ENCODE measurements around the gene SLC2A5. TPM values are rescaled to one million over a fixed set of nuclear protein-coding genes. Genes with fewer than 3 reads are reported as not detected.
"Not testable (repeated sequence)": the region's sequence is repeated elsewhere in the genome, so short reads cannot be mapped to it uniquely, and the experiment has no call there.

SLC2A5 gene
- total RNA-seq, 1 donor from 2014 or later, result 0.79 TPM

DNA sequence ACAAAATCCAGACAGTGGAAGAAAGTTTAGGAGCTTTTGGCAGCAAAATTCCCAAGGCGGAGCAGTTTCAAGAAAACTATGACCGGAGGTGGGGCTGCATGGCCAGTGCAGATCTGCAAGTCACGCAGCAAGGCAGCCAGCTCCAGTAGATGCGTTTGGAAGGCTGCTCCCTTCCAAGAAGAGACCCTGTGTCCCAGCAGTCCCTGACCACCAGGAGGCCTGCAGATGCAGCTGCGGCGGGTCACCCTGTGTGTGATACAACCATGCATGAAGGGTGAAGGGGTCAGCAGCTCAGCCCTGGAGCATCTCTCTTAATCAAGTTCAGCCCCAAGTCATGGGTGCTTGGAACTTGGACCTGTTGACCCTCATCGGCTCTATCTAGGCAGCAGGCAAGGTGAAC, 30.1 kb upstream of the SLC2A5 start:
- Mint-ChIP-seq H3K4me1 (ENCODE audit: low read depth, unreplicated experiment) (peaks cover 2% of the 10 kb centered on the region), H3K27me3 (ENCODE audit: low read depth, unreplicated experiment) (no peaks in the 10 kb centered on the region), H3K36me3 (ENCODE audit: low read depth, unreplicated experiment) (peaks cover 16% of the 10 kb centered on the region), H3K9me3 (ENCODE audit: unreplicated experiment) (peaks cover 10% of the 10 kb centered on the region), H3K4me3 (ENCODE audit: unreplicated experiment) (no peak overlapping the region), H3K27ac (ENCODE audit: unreplicated experiment) (no peak overlapping the region)
- FAIRE-seq (no peak), DNase-seq (ENCODE audit: low read depth) (no peak)
- Histone ChIP-seq H3K36me3 (ENCODE audit: insufficient read depth, low read length) (peaks cover 4% of the 10 kb centered on the region), H3K27ac (ENCODE audit: low read depth, low read length) (no peak overlapping the region), H3K79me2 (ENCODE audit: insufficient read depth, low read length) (no peaks in the 10 kb centered on the region), H3K27me3 (ENCODE audit: insufficient read depth, low read length) (no peaks in the 10 kb centered on the region), H3K9me3 (ENCODE audit: insufficient read depth, low read depth, low read length) (no peaks in the 10 kb centered on the region), H3K4me3 (ENCODE audit: insufficient read depth, low read depth, low read length) (no peak overlapping the region), H3K4me2 (ENCODE audit: low read length) (no peak overlapping the region), H3K4me1 (ENCODE audit: insufficient read depth, low read length) (peaks cover 7% of the 10 kb centered on the region), H2AFZ (ENCODE audit: low read depth, low read length) (no peak overlapping the region), H3K9ac (ENCODE audit: low read length) (no peak overlapping the region), H4K20me1 (ENCODE audit: insufficient read depth, low read length) (no peaks in the 10 kb centered on the region)
- TF ChIP-seq CTCF (IDR thresholded peaks at IDR 0.05; ENCODE audit: insufficient read depth, low read depth, low read length) (no peak), EZH2 (IDR thresholded peaks at IDR 0.05; ENCODE audit: insufficient read depth, low read length) (no peak)

- Mint-ChIP-seq H3K4me3 (ENCODE audit: unreplicated experiment) (no peak overlapping the region), H3K27me3 (ENCODE audit: low read depth, unreplicated experiment) (no peaks in the 10 kb centered on the region), H3K4me1 (ENCODE audit: low read depth, unreplicated experiment) (peaks cover 2% of the 10 kb centered on the region), H3K9me3 (ENCODE audit: unreplicated experiment) (peaks cover 10% of the 10 kb centered on the region), H3K27ac (ENCODE audit: unreplicated experiment) (no peak overlapping the region), H3K36me3 (ENCODE audit: low read depth, unreplicated experiment) (peaks cover 16% of the 10 kb centered on the region)
- Histone ChIP-seq H3K4me3 (ENCODE audit: insufficient read depth, low read depth, low read length) (no peak overlapping the region), H3K27ac (ENCODE audit: low read depth, low read length) (no peak overlapping the region), H2AFZ (ENCODE audit: low read depth, low read length) (no peak overlapping the region), H3K9ac (ENCODE audit: low read length) (no peak overlapping the region), H3K4me1 (ENCODE audit: insufficient read depth, low read length) (peaks cover 7% of the 10 kb centered on the region), H4K20me1 (ENCODE audit: insufficient read depth, low read length) (no peaks in the 10 kb centered on the region), H3K36me3 (ENCODE audit: insufficient read depth, low read length) (no peaks in the 10 kb centered on the region), H3K79me2 (ENCODE audit: insufficient read depth, low read length) (no peaks in the 10 kb centered on the region), H3K27me3 (ENCODE audit: insufficient read depth, low read length) (peaks cover under 1% of the 10 kb centered on the region), H3K9me3 (ENCODE audit: insufficient read depth, low read depth, low read length) (no peaks in the 10 kb centered on the region), H3K4me2 (ENCODE audit: low read length) (no peak overlapping the region)
- FAIRE-seq, result no peak
- TF ChIP-seq CTCF (IDR thresholded peaks at IDR 0.05; ENCODE audit: insufficient read depth, low read depth, low read length) (no peak), EZH2 (IDR thresholded peaks at IDR 0.05; ENCODE audit: insufficient read depth, low read length) (no peak)
- no peak for DNase-seq (ENCODE audit: low read depth)
Observed at GRCh38 chr1:9097947-9098705, 28.7 kb upstream of the SLC2A5 start.

GRCh38 chr1:9095818-9096217, 26.4 kb upstream of the SLC2A5 start:
- H3K4me1 ChIP-seq (ENCODE audit: insufficient read depth, low read length), result peaks cover 4% of the 10 kb centered on the region
- no peak overlapping the region for H3K4me3 ChIP-seq (ENCODE audit: insufficient read depth, low read depth, low read length)
- no peak for FAIRE-seq
- H3K9me3 ChIP-seq (ENCODE audit: insufficient read depth, low read depth, low read length), result no peaks in the 10 kb centered on the region
- H3K27me3 Mint-ChIP-seq (ENCODE audit: low read depth, unreplicated experiment), result no peaks in the 10 kb centered on the region
- no peak for DNase-seq (ENCODE audit: low read depth)
- no peaks in the 10 kb centered on the region for H3K36me3 ChIP-seq (ENCODE audit: insufficient read depth, low read length)
- H3K4me2 ChIP-seq (ENCODE audit: low read length), result no peak overlapping the region
- peaks cover 10% of the 10 kb centered on the region for H3K9me3 Mint-ChIP-seq (ENCODE audit: unreplicated experiment)
- H3K27ac Mint-ChIP-seq (ENCODE audit: unreplicated experiment), result no peak overlapping the region
- no peak overlapping the region for H3K4me3 Mint-ChIP-seq (ENCODE audit: unreplicated experiment)
- H3K4me1 Mint-ChIP-seq (ENCODE audit: low read depth, unreplicated experiment), result peaks cover 2% of the 10 kb centered on the region
- H3K27ac ChIP-seq (ENCODE audit: low read depth, low read length), result no peak overlapping the region
- no peaks in the 10 kb centered on the region for H4K20me1 ChIP-seq (ENCODE audit: insufficient read depth, low read length)
- peaks cover 16% of the 10 kb centered on the region for H3K36me3 Mint-ChIP-seq (ENCODE audit: low read depth, unreplicated experiment)
- TF ChIP-seq EZH2 (IDR thresholded peaks at IDR 0.05; ENCODE audit: insufficient read depth, low read length) (no peak), CTCF (IDR thresholded peaks at IDR 0.05; ENCODE audit: insufficient read depth, low read depth, low read length) (no peak)
- H3K79me2 ChIP-seq (ENCODE audit: insufficient read depth, low read length), result no peaks in the 10 kb centered on the region
- no peak overlapping the region for H3K9ac ChIP-seq (ENCODE audit: low read length)
- peaks cover 21% of the 10 kb centered on the region for H3K27me3 ChIP-seq (ENCODE audit: insufficient read depth, low read length)
- no peak overlapping the region for H2AFZ ChIP-seq (ENCODE audit: low read depth, low read length)

GRCh38 chr1:9093996-9094595, 24.7 kb upstream of the SLC2A5 start:
- H3K9me3 Mint-ChIP-seq (ENCODE audit: unreplicated experiment), result peaks cover 10% of the 10 kb centered on the region
- not testable (repeated sequence) for FAIRE-seq; H2AFZ ChIP-seq (ENCODE audit: low read depth, low read length); H3K36me3 ChIP-seq (ENCODE audit: insufficient read depth, low read length); H3K27me3 Mint-ChIP-seq (ENCODE audit: low read depth, unreplicated experiment); H3K9ac ChIP-seq (ENCODE audit: low read length); H3K27ac ChIP-seq (ENCODE audit: low read depth, low read length); H3K4me1 Mint-ChIP-seq (ENCODE audit: low read depth, unreplicated experiment); H4K20me1 ChIP-seq (ENCODE audit: insufficient read depth, low read length); H3K27ac Mint-ChIP-seq (ENCODE audit: unreplicated experiment); H3K4me2 ChIP-seq (ENCODE audit: low read length); DNase-seq (ENCODE audit: low read depth); H3K79me2 ChIP-seq (ENCODE audit: insufficient read depth, low read length); H3K4me3 ChIP-seq (ENCODE audit: insufficient read depth, low read depth, low read length); H3K4me1 ChIP-seq (ENCODE audit: insufficient read depth, low read length); H3K9me3 ChIP-seq (ENCODE audit: insufficient read depth, low read depth, low read length); H3K4me3 Mint-ChIP-seq (ENCODE audit: unreplicated experiment)
- H3K27me3 ChIP-seq (ENCODE audit: insufficient read depth, low read length), result peaks cover 32% of the 10 kb centered on the region
- H3K36me3 Mint-ChIP-seq (ENCODE audit: low read depth, unreplicated experiment), result peaks cover 13% of the 10 kb centered on the region
